Thoracic aorta (tissue), 2 donors: ENCODE measurements around the gene MAMDC4. TPM values are rescaled to one million over a fixed set of nuclear protein-coding genes. Genes with fewer than 3 reads are reported as not detected.

Source experiments
- ATAC-seq: fragments of 150-250 bp; one replicate; pipeline ENCODE4 v1.8.0; 2017; ENCODE audit warnings: low read depth; ENCODE audit not compliant: insufficient number of reproducible peaks, low FRiP score
- DNase-seq: peaks from one replicate; pipeline ENCODE4 v3.0.0-alpha.2; 2020; ENCODE audit warnings: low spot score
- H3K27ac ChIP-seq, 2 donors: fragments of 200-600 bp; sonication (generic); 1 replicate in 1 of 2; 2 replicates in 1 of 2; pipeline ENCODE4 v1.5.1; 2016; ENCODE audit warnings: mild to moderate bottlenecking in 2 of 2, moderate library complexity in 2 of 2
- H3K27me3 ChIP-seq: fragments of 200-600 bp; sonication (generic); replicated peaks from 2 replicates; pipeline ENCODE4 v1.6.0; 2016; ENCODE audit warnings: mild to moderate bottlenecking; ENCODE audit not compliant: insufficient read depth
- H3K36me3 ChIP-seq: fragments of 200-600 bp; sonication (generic); one replicate; pipeline ENCODE4 v1.5.1; 2016
- H3K4me1 ChIP-seq, 2 donors: fragments of 200-600 bp; sonication (generic); 1 replicate in 1 of 2; 2 replicates in 1 of 2; pipeline versions ENCODE4 v1.5.1 to v1.6.0; 2016; ENCODE audit warnings: low read depth in 2 of 2, mild to moderate bottlenecking in 1 of 2; ENCODE audit not compliant: control insufficient read depth in 1 of 2
- H3K4me3 ChIP-seq: fragments of 200-600 bp; sonication (generic); 2 replicates; pipeline ENCODE4 v1.5.1; 2016; ENCODE audit warnings: mild to moderate bottlenecking
- H3K9me3 ChIP-seq: fragments of 200-600 bp; sonication (generic); 2 replicates; pipeline ENCODE4 v1.5.1; 2016
- total RNA-seq, 2 donors: library from RNA; depleted of rRNA; stranded (reverse); fragments of >200 nt; gene quantifications; one replicate each; pipeline versions ENCODE4 v1.1.0 to v1.2.3, GENCODE V29; 2016
- TF ChIP-seq, protein P1 (sequence below): fragments of 200-600 bp; sonication (generic); IDR thresholded peaks from one replicate; pipeline ENCODE4 v1.5.1; 2019; ENCODE audit warnings: antibody characterized with exemption

The MAMDC4 gene
- total RNA-seq, 2 donors from 2014 or later = 1.8 to 2.8 TPM

DNA sequence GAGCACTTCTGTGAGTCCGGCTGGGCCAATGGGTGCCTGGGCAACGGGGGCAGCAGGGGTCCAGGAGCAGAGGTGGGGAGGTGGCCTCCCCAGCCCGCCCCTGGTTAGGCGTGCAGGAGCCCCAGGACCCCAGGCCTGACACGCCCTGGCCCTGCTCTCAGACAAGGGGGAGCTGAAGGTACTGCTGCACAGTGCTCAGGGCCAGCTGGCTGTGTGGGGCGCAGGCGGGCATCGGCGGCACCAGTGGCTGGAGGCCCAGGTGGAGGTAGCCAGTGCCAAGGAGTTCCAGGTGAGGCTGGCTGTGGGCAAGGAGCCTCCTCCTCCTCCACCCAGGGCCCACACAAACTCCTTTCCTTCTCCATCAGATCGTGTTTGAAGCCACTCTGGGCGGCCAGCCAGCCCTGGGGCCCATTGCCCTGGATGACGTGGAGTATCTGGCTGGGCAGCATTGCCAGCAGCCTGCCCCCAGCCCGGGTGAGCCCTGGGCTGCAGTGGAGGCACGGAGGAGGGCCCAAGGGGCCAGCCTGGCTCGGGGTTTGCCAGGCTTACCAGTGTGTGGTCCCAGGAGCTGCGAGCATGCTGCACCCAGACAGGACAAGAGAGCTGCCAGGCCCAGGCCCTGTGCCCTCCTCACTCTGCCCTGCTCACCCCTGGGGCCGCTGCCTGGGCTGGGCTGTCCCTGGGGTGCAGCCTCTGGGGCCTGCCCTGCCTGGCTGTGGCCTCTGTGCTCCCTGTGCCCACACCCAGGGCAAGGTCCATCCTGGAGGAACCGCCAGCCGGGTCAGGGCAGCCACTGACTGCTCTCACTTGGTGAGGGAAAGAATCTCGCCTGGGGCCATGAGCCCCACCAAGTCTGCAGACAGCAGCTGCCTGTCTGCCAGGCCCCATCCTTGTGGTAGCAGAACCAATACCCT lies 7.0 kb downstream of the MAMDC4 start:
- no peaks in the 10 kb centered on the region for H3K27me3 ChIP-seq
- peaks cover 0 to 28% of the 10 kb centered on the region in 2 donors for H3K4me1 ChIP-seq
- H3K36me3 ChIP-seq = peaks cover 16% of the 10 kb centered on the region
- H3K4me3 ChIP-seq = no peak overlapping the region
- peak overlapping the region in 1 of 2 donors; percentile 43 for H3K27ac ChIP-seq
- ATAC-seq (no peak), DNase-seq (no peak)
- TF ChIP-seq, protein P1, sequence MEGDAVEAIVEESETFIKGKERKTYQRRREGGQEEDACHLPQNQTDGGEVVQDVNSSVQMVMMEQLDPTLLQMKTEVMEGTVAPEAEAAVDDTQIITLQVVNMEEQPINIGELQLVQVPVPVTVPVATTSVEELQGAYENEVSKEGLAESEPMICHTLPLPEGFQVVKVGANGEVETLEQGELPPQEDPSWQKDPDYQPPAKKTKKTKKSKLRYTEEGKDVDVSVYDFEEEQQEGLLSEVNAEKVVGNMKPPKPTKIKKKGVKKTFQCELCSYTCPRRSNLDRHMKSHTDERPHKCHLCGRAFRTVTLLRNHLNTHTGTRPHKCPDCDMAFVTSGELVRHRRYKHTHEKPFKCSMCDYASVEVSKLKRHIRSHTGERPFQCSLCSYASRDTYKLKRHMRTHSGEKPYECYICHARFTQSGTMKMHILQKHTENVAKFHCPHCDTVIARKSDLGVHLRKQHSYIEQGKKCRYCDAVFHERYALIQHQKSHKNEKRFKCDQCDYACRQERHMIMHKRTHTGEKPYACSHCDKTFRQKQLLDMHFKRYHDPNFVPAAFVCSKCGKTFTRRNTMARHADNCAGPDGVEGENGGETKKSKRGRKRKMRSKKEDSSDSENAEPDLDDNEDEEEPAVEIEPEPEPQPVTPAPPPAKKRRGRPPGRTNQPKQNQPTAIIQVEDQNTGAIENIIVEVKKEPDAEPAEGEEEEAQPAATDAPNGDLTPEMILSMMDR = no peak
- H3K9me3 ChIP-seq = no peaks in the 10 kb centered on the region

DNA sequence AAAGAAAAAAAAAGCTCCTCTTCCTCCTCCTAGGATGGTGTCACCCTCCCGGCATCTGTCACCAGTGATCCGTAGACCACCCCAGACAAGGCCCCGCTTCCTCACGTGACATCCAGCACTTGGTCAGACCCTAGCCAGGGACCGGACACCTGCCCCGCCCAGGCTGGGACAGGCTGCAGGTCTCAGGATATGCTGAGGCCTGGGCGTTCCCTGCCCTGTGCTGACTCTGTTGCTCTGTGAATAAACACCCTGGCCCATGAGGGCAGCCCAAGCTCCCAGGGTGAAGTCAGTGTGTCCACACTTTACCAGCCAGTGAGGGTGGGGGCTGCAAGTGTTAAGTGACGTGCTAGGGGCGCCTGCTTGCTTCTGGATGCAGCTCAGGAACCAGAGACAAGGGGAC lies 8.4 kb downstream of the MAMDC4 start:
- TF ChIP-seq, protein P1 = no peak
- peaks cover 16% of the 10 kb centered on the region for H3K36me3 ChIP-seq
- ATAC-seq = no peak
- H3K9me3 ChIP-seq = no peaks in the 10 kb centered on the region
- H3K27ac ChIP-seq = no peak overlapping the region
- no peak for DNase-seq
- peaks cover 8 to 40% of the 10 kb centered on the region in 2 donors for H3K4me1 ChIP-seq
- H3K4me3 ChIP-seq = no peak overlapping the region
- no peaks in the 10 kb centered on the region for H3K27me3 ChIP-seq

DNA sequence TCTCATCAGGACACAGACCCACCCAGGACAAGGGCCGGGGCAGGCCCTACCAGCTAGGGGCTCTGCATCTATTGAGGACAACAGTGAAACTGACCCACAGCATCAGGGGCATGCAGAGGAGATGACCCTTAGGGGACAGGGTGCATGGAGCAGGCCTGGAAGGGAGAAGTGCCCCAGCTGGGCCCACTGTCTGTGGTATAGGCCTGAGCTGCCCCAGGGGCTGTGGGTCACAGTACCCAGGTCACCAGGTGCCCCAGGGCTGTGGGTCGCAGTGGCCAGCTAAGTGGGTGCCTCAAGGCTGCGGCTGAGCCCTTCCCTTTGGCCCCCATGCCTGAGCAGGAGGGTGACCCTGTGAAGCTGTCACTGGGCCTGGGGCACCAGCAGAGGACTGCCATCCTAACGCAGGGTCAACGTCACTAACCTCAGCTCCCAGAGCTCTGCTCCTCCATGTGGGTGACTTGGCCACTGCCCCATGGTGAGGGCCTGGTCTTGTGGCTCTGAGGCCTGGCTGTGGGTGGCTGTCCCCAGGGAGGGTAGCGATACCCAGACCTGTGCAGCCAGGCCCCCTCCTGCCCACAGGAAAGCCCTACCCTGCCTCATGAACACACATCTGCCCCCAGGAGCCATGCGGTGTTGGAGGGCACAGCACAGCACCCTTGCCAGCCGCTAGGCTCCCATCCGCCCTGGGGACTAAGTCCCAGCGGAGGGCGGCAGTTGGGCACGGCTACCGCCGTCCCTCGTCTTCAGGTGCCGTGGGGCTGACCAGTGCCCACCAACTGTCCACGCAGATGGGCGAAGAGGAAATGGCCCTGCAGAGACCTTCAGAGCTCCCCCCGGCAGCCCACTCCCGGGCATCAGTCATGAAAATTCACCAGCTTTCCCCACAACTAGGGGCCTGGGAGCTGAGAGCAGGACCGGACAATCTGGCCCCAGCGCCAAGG lies 9.1 kb downstream of the MAMDC4 start:
- DNase-seq (no peak), ATAC-seq (no peak)
- peaks cover 16% of the 10 kb centered on the region for H3K36me3 ChIP-seq

DNA sequence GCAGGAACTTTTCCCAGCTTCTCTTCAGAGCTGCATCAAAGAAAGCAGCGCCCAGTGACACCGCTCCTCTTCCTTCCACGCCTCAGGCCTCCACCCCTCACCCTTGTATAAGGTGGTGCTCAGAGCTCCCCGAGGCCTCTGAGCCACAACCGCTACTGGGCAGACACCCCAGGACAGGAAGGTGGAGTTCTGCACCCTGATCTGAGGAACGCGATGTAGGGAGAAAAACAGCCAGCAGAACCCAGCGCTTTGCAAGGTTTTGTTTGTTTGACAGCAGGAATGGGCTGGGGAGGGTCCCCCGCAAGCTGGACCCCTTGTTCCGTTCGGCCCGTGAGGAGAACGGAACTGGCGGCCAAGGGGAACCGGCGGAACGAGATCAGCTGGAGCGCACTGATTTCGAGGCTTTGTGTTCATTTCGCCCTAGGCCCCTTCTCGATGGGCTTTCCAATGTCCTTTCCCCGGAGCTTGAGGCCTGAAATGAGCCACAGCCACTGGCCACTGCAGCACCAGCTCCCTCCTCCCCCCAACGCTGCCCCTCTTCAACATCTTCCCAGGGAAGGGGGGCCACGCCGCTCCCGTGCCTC lies 9.8 kb downstream of the MAMDC4 start:
- no peak for DNase-seq
- TF ChIP-seq, protein P1 = no peak
- H3K36me3 ChIP-seq = peaks cover 16% of the 10 kb centered on the region
- no peaks in the 10 kb centered on the region for H3K9me3 ChIP-seq
- no peak overlapping the region for H3K27ac ChIP-seq
- no peaks in the 10 kb centered on the region for H3K27me3 ChIP-seq
- H3K4me3 ChIP-seq = no peak overlapping the region
- no peak for ATAC-seq
- H3K4me1 ChIP-seq = peaks cover 12 to 42% of the 10 kb centered on the region in 2 donors

More for the DNA sequence above, 9.1 kb downstream of the MAMDC4 start:
- peaks cover 8 to 40% of the 10 kb centered on the region in 2 donors for H3K4me1 ChIP-seq
- H3K4me3 ChIP-seq = no peak overlapping the region
- H3K27ac ChIP-seq = no peak overlapping the region
- no peaks in the 10 kb centered on the region for H3K27me3 ChIP-seq
- H3K9me3 ChIP-seq = no peaks in the 10 kb centered on the region
- TF ChIP-seq, protein P1 = no peak
